COR-L47 (cell line): ENCODE results near the gene SLC10A2.

Source experiments
- DNase-seq: peaks from one replicate; lab custom pipeline; 2025; lab: John Stamatoyannopoulos, UW

Gene SLC10A2

DNA sequence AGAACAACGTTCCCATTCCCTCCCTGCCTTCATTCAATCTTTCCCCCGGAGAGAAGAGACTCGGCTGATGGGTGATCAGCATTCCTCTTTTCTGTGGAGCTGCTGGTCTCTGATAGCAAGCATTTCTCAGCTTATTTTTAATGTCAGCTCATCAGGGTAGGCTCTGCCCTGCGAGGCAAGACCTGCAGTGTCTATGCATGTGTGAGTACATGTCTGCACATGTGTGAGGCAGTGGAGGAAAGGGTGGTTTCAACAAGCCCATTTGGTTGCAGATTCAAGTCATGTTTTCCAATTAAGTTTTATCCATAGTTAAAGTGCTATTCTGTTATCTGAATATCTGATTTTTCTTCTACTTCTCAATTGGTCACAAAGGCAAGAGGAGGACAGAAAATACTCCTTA is 19.5 kb downstream of the SLC10A2 start:
- no peak for DNase-seq

DNA sequence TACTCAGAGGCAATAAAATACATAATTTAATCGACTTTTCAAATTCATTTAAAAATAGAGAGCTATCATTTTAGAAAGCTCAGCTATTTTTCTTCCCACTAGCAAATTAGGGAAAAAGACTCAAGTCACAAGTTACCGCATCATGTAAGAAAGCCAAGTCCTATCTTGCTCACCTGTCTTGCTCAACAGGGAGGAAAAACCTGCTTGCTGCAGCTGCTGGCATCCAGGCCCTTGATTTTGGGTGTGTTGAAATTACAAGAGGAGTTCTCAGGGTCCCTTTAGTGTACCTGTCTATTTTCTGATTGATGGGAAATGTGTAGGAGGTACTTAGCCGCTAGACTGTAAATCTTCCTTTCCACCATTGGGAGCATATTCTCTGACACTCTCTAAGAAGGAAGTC is 22.2 kb downstream of the SLC10A2 start:
- DNase-seq: no peak

DNA sequence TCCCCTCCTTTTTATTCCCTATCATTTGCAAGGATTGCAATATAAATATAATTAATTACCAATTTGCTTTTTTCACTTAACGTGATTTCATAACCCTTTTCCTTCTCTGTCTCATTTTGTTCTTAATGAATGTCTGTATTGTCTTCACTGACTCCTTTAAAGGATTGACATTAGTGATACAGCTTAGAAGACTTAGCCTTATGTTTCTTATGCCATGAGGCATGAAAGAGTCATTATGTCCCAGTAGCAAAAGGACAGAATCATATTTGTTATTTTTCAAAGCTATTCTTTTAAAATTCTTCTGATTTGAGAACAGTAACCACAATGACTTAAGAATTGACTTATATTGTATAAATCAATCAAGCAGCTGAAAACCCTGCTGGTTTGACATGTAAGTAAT is 26.2 kb downstream of the SLC10A2 start:
- DNase-seq: no peak

DNA sequence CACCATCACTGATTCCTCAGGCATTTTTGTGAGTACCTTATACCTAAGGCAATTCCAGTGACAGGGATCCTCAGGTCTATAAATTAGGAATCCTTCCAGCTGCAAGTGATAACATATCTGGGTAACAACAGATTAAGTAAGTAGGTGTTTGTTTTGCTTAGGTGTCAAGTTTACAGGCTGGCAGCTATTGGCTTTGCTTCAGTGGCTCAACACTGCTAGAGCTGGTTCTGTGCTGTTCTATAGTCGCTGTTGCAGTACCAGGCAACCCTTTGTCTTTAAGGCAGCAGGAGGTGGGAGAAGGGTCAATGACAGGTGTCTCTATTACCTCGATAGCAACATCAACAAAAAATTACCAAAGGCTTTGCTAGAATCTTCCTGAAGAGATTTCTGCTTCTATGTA is 27.0 kb downstream of the SLC10A2 start:
- no peak for DNase-seq

DNA sequence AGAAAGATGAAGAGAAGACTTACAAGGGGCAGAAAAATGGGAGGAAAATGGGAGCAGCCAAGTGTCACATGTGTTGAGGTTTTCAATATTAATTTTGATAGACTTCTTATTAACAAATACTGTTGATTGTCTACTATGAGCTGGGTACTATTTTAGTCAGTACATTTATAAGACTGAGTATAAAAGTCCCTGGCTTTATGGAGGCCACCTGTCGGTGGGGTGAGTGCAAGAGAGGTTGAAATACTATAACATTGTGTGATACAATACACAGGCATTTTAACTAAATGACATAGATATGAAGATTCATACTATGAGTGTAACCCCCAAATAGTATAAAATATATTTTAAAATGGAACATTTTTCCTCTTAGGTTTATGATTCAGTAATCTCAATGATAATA is 29.9 kb downstream of the SLC10A2 start:
- DNase-seq: no peak

DNA sequence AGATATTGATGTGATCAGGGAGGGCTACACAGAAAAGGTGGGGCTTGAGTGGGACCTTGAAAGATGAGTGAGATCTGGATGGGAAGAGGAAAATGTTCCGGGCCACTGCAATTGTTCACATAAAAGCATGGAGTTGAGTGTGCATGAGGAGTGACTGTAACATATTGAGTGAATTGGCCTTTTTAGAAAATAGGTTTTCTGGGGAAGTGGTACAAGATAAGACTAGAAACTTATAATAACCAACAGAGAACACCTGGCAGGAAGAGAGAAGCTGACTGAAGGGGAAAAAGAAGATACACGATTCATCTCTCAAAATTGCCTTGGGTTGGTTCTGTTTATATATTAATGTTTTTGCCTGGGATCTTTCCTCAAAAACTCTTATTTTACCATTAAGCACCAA is 32.2 kb downstream of the SLC10A2 start:
- DNase-seq: no peak

DNA sequence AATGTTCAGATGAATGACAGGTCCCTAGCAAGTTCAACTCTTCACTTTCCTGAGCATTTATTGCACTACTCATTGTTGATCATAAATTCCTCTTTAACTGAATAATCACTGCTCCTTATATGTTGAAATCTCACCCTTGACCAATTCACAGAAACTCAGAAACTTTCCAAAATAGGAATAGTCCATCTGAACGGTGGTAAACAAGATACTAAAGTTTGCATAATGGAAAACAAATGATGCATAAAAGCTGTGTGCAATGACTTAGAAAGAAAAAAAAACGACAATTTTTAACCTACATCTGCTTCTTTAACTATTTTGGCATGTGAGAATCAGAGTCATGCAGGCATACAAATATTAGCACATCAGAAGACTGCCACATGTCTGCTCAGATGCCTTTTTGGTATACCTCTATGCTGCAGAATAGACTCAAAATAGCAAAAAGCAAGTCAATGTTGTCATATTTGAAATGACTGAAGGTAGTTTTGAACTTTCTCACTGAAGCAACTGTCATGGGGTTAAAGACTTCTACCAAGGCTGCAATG is 34.8 kb downstream of the SLC10A2 start:
- no peak for DNase-seq

DNA sequence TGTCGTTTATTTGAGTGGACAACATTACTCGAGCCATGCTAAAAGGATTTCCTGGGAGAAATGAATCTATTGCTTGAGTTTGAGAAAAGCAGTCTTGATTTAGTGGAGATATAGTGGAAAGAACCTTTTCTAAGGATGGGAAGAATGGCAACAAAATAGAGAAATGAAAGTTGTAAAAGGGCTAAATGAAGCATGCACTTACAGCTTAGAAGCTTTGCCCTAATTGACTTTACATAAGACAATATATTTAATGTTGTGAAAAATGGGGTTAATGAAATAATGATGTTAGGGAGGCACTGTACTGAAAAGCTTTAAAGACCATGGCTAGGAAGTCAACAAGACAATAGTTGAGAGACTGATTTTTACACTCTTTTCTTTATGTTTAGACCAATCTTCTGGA is 35.4 kb downstream of the SLC10A2 start:
- DNase-seq: no peak

DNA sequence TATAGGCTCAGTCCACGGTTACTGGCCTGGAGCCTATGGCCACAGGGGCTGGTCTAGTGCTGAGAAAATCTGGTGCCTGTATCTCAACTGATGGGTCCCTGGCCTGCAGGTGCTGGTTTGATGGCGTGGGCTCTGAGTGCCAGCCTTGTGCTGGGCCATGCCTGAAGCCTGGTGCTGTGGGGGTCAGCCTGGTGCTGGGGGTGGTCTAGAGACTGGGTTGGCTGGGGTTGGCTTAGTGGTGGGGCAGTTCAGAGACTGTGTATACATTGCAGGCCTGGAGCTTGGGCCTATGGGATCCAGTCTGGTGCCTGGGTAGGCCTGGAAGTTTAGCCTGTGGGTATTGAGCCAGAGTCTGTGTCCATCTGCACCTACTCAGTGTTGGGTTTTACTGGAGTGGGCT is 36.4 kb downstream of the SLC10A2 start:
- no peak for DNase-seq

DNA sequence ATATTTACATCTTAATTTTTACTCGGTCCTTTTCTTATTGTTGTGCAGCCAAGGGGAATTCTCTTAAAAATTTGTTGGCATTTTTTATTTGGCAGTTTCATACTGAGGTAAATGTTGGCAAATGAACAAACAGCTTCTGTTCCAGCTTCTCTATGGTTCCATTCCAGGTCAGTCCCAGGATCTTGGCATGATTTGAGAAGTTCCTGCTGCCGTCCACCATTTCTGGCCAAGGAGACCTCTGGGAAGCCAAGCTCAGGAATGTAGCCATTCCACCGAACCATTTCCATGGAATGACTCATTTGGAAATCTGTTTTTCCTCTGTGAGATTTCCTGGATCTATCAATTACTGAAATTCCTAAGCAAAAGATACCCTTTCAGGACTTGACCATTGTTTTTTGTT is 43.9 kb downstream of the SLC10A2 start:
- DNase-seq: no peak

DNA sequence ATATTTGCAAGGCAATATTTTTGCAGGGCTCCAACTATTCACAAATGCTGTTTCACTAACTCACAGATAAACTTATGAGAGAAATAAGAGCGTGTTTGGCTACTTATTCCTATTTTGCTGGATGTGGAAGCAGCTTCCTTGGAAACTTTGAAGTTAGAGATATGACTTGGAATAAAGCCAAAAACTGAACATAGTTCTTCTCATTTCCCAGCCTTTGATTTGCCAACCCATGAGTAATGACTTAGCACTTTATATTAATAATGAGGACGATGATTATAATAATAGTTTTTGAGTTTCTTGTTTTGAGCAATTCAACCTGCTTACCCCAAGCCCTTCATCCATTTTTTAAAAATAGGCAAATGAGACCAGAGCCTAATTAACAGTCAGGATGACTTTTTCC is 47.7 kb downstream of the SLC10A2 start:
- no peak for DNase-seq

DNA sequence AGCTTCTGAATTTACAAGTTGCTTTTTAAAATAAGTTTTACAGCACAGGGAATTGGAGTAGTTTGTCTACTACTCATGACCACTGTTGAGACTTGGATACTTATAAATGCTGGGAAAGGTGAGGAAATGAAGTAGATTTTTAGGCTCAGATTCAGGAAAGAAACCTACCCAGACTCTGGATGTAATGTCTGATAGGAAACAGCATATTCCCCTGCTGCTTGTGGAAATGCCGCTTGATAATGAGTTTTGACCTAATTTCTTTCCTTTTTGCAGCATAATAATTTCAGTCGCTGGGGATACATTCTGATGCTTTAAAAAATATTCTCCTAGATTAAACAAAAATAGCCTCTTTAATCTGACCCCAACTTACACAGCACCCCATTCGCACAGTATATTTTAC is 53.6 kb downstream of the SLC10A2 start:
- no peak for DNase-seq

DNA sequence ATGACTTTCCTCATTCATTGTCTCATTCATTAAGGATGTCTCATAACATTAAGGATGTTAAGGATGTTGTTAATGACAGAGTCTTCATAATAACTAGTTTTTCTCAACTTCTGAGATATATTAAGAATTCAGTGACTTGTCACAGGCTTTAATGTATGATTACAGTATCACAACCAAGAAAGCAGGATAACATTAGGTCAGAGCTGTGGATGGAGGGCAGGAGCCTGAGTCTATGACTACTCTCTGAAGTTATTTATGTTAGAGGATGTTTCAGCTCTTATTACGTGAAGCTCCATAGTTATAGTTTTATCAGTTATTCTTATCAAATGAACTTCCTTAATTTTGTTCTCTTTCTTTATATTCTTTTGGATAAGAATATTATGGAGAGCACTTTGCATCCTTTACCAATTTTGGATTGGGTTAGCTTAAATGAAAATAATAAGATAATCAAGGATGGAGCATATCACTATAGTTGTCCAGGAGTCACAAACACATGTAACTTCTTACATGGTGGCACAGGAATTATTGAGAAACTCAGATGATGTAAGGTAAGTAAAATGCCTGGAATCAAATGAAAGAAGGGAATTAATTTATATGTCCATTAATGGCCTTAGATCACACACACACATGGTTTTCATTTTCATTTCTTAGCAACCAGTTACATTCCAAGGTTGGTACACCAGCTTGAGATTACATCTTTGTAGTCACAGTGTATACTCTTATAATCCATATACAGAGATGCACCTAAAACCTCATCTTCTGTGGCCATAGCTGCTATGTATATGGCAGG is 57.0 kb downstream of the SLC10A2 start:
- DNase-seq: no peak

DNA sequence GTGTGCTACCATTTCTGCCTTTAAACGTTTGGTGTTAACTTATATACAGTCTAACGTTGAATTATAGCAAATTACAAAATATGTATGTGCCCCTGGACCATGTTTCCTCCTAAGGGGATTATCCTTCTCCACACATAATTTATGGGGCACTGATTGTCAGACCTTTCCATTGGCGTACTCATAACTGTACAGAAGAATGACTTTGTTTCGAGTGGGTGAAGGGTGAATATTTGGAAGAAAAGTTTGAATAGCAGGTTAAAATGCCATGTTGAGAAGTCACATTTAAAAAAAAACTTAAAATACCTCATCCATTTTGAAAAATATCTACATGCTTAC is 58.8 kb downstream of the SLC10A2 start:
- no peak for DNase-seq

DNA sequence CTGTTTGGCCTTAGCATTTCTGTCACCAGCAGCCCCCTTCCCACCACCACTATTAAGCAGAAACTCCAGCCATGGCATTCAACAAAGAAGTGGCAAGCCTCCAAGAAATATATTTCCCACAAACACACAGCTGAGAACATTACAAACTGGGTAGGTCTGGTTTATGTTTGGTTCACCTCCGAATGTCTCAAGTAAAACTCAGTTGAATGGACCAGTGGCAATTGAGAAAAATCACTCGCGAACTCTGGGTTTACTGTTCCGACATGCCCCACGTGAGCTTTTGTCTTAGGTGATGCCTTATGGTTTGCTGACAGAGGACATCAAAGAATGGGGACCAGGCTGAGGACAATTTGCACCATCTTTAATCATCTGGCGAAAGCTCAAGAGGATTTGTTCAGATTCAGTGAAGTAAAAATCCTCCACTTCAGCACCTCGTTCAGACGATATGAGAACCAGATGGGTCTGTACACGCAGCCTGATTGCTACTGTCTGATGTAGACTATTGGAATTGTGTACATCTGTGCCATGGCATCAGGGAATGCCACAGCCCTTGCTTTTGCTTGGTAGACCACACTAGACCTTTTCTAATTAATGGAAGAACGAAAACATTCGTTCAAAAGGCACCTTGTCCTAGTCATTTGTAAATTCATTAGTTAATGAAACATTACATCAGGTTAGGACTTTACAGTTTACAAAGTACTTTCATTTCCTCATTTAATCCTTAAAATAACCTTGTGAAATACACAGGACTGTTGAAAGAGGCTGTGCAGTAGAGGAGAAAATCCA is 59.4 kb downstream of the SLC10A2 start:
- no peak for DNase-seq

DNA sequence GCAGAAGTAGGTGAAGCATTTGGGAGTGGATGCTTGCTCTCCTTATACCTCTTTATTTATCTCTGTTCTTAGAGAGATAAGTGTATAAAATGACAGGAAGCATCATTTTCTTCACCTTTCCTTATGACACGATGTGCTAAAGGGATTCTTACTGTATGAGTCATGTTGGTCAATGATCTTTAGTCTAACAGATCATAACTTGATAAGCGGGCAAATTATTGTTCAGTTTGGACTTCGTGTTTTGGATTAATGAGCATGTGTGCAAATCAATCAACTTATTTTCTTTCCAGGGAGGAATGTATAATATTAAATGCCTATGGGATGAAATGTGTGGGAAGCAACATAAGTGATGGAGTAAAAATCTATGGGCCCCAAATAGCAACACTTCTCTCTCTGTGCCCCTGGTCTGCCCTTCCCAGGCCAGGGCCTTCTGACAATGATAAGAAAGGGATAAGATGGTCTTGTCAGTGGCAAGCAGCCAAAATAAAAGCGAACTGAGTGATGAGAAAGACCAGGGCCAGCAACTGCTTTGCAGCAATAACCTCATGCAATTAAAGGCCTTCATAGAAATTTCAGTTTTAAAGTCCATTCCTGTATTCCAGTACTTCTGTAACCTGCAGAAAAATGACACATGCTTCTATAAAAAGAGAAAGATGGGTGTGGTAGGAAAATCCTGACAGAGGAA is 61.4 kb downstream of the SLC10A2 start:
- no peak for DNase-seq

DNA sequence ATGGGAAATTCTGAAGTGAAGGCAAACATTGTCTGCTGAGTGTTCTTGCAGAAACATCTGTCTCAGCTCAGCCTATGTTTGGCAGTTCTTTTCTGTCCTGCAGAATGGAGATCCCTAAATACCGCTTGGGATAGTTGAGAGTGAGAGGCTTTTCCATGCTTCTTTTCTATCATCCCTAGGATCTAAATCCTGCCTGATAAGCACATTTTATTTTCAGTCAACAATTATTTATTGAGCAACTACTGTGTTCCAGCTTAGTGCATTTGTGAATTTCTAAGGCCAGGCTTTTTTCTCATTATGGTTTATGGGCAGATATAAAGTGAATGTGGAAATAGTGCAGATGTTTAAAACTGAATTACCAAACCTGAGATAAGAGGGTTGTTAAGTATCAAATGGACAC is 62.6 kb downstream of the SLC10A2 start:
- no peak for DNase-seq

DNA sequence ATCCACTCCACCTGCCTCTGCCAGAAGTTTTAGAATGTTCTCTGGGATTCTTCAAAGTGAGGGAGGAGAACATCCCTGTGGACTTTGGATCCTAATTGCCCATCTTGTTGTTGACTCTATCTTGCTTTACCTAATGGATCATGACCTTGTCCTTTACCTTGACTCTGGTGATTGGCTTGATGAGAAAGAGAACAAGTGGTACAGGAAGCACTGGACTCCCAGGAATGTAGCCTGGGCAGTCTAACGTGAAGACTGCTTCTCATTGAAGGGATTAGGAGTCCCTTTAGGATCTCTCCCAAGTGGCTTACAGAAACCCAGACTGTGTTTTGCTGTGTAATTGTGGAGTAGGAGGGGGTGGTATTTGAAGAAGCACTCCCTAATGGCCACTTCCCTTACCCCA is 63.9 kb downstream of the SLC10A2 start:
- no peak for DNase-seq

DNA sequence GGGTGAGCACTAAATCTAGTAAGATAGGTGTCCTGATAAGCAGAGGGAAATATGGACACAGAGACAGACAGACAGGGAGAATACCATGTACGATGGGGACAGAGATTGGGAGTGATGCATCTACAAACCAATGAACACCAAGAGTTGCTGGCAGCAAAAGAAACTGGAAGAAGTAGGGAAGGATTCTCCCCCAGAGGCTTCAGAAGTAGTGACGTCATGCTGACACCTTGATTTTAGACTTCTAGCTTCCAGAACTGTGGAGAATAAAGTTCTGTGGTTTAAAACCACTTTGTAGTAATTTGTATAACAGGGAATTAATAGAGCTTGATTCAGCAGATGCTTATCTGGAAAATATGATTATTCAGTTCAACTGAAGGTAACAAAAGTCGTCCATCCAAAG is 66.1 kb downstream of the SLC10A2 start:
- no peak for DNase-seq

DNA sequence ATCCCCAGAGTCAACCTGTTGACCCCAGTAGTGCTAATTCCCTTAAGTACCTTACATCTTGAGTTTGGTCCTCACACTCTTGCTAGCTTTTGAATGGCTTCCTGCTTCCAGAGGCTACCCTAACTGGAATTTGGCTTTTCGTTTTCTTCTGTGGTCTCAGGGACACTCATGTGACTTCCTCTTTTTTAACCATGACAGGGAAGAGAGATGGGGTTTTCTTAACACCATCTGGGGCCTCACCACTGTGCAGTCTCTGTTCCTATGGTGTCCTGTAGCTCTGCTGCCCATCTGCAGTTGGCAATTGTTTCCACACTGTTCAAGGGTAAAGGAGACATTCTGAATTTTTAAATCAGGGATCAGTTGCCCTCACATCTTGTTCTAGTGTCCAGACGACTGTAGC is 66.7 kb downstream of the SLC10A2 start:
- no peak for DNase-seq
